Neural progenitor cell (in vitro differentiated cells): ENCODE measurements around the gene TMEM63C. TPM values are rescaled to one million over a fixed set of nuclear protein-coding genes. Genes with fewer than 3 reads are reported as not detected.

Source experiments
- DNase-seq: peaks from one replicate; pipeline ENCODE4 v3.0.0-alpha.2; 2016; ENCODE audit warnings: low spot score
- H2AFZ ChIP-seq: fragments of 200-600 bp; sonication (generic); replicated peaks from 2 replicates; pipeline ENCODE4 v1.6.1; 2016; ENCODE audit warnings: antibody characterized with exemption
- H3F3A ChIP-seq: fragments of 200-600 bp; sonication (generic); 2 replicates; pipeline ENCODE4 v1.6.1; 2016; ENCODE audit warnings: antibody characterized with exemption, low read depth
- H3K27ac ChIP-seq: fragments of 200-600 bp; sonication (generic); 2 replicates; pipeline ENCODE4 v1.5.1; 2016; ENCODE audit warnings: mild to moderate bottlenecking
- H3K27me3 ChIP-seq: fragments of 200-600 bp; sonication (generic); 2 replicates; pipeline ENCODE4 v1.6.1; 2016; ENCODE audit warnings: mild to moderate bottlenecking, moderate library complexity
- H3K36me3 ChIP-seq: fragments of 200-600 bp; sonication (generic); 2 replicates; pipeline ENCODE4 v1.5.1; 2016
- H3K4me1 ChIP-seq: fragments of 200-600 bp; sonication (generic); 2 replicates; pipeline ENCODE4 v1.6.1; 2016; ENCODE audit warnings: mixed run types
- H3K4me2 ChIP-seq: fragments of 200-600 bp; sonication (generic); 2 replicates; pipeline ENCODE4 v1.6.1; 2016
- H3K4me3 ChIP-seq: fragments of 200-600 bp; sonication (generic); 2 replicates; pipeline ENCODE4 v1.5.1; 2016
- H3K79me2 ChIP-seq: fragments of 200-600 bp; sonication (generic); 2 replicates; pipeline ENCODE4 v1.6.1; 2016; ENCODE audit warnings: low read depth
- H3K9ac ChIP-seq: fragments of 200-600 bp; sonication (generic); 2 replicates; pipeline ENCODE4 v1.6.1; 2016
- H3K9me3 ChIP-seq: fragments of 200-600 bp; sonication (generic); 2 replicates; pipeline ENCODE4 v1.5.1; 2016; ENCODE audit warnings: low read depth
- H4K20me1 ChIP-seq: fragments of 200-600 bp; sonication (generic); 2 replicates; pipeline ENCODE4 v1.6.1; 2016; ENCODE audit warnings: low read depth
- H3K27ac Mint-ChIP-seq: 3 replicates; pipeline ENCODE4 v1.8.0; 2021; ENCODE audit warnings: mixed read lengths
- H3K27me3 Mint-ChIP-seq: 2 replicates; pipeline ENCODE4 v1.8.0; 2022; ENCODE audit warnings: low read depth, mild to moderate bottlenecking, inconsistent platforms, moderate library complexity, mixed read lengths; ENCODE audit not compliant: insufficient read depth
- H3K36me3 Mint-ChIP-seq: 3 replicates; pipeline ENCODE4 v1.8.0; 2021; ENCODE audit warnings: mixed read lengths
- H3K4me1 Mint-ChIP-seq: 3 replicates; pipeline ENCODE4 v1.8.0; 2021; ENCODE audit warnings: mixed read lengths
- H3K4me3 Mint-ChIP-seq: 3 replicates; pipeline ENCODE4 v1.8.0; 2021; ENCODE audit warnings: mild to moderate bottlenecking, moderate library complexity, mixed read lengths
- H3K9me3 Mint-ChIP-seq: 3 replicates; pipeline ENCODE4 v1.8.0; 2020; ENCODE audit warnings: mixed read lengths
- CTCF ChIP-seq: fragments of 200-600 bp; sonication (generic); IDR thresholded peaks from 2 replicates; pipeline ENCODE4 v1.5.1; 2017; ENCODE audit warnings: antibody characterized with exemption, mild to moderate bottlenecking
- EZH2 ChIP-seq: fragments of 200-600 bp; sonication (generic); IDR thresholded peaks from 2 replicates; pipeline ENCODE4 v1.6.1; 2017; ENCODE audit warnings: antibody characterized with exemption, mild to moderate bottlenecking, moderate library complexity
- EZH2phosphoT487 ChIP-seq: fragments of 200-600 bp; sonication (generic); IDR thresholded peaks from 2 replicates; pipeline ENCODE4 v1.6.1; 2017; ENCODE audit warnings: antibody characterized with exemption
- total RNA-seq: library from RNA; depleted of rRNA; stranded (reverse); fragments of >200 nt; gene quantifications from 2 replicates; pipeline ENCODE4 v1.2.3, GENCODE V29; 2015; ENCODE audit warnings: low replicate concordance

TMEM63C gene
- total RNA-seq, 1 donor from 2014 or later = 1.5 TPM

DNA sequence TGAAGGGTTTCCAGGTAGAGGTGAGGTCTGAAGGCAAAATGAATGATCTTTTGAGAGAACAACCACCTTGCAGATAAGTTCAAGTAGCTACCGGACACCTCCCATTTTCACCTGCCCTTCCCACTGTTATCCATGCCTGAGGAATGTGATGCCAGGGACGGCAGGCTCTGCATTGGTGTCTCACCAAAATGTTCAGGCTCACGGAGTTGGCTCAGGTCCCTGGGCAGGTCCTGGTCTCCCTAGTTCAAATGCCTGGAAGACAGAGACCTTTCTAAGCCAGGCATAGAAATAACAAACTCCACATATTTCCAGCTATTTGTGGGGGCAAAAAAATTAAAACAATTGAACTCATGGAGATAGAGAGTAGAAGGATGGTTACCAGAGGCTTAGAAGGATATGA, 36.0 kb downstream of the TMEM63C start:
- Mint-ChIP-seq H3K27ac (no peak overlapping the region), H3K4me1 (peaks cover 20% of the 10 kb centered on the region), H3K9me3 (no peaks in the 10 kb centered on the region), H3K36me3 (no peaks in the 10 kb centered on the region), H3K27me3 (peaks cover 21% of the 10 kb centered on the region), H3K4me3 (no peak overlapping the region)
- Histone ChIP-seq H2AFZ (no peak overlapping the region), H3K79me2 (no peaks in the 10 kb centered on the region), H3K27me3 (no peaks in the 10 kb centered on the region), H3K4me1 (peaks cover 4% of the 10 kb centered on the region), H3K4me2 (no peak overlapping the region), H3K36me3 (no peaks in the 10 kb centered on the region), H3F3A (peaks cover 5% of the 10 kb centered on the region), H3K9ac (no peak overlapping the region), H3K9me3 (no peaks in the 10 kb centered on the region), H3K27ac (no peak overlapping the region), H3K4me3 (no peak overlapping the region), H4K20me1 (peaks cover 6% of the 10 kb centered on the region)
- DNase-seq = no peak
- TF ChIP-seq EZH2 (no peak), CTCF (no peak), EZH2phosphoT487 (no peak)

- H3F3A ChIP-seq = peaks cover 12% of the 10 kb centered on the region
- no peaks in the 10 kb centered on the region for H3K9me3 ChIP-seq
- H3K27ac ChIP-seq = no peak overlapping the region
- no peaks in the 10 kb centered on the region for H4K20me1 ChIP-seq
- Mint-ChIP-seq H3K27me3 (peaks cover 16% of the 10 kb centered on the region), H3K36me3 (no peaks in the 10 kb centered on the region), H3K9me3 (no peaks in the 10 kb centered on the region), H3K27ac (no peak overlapping the region), H3K4me1 (peaks cover 18% of the 10 kb centered on the region), H3K4me3 (no peak overlapping the region)
- no peaks in the 10 kb centered on the region for H3K27me3 ChIP-seq
- H3K36me3 ChIP-seq = no peaks in the 10 kb centered on the region
- H3K79me2 ChIP-seq = no peaks in the 10 kb centered on the region
- no peak overlapping the region for H3K4me3 ChIP-seq
- H3K9ac ChIP-seq = no peak overlapping the region
- no peak for DNase-seq
- peaks cover 22% of the 10 kb centered on the region for H3K4me1 ChIP-seq
- H2AFZ ChIP-seq = no peak overlapping the region
- no peak overlapping the region for H3K4me2 ChIP-seq
- TF ChIP-seq CTCF = no peak
- no peak for TF ChIP-seq EZH2phosphoT487
- TF ChIP-seq EZH2 = no peak
Measured at GRCh38 chr14:77219591-77219990, 38.0 kb downstream of the TMEM63C start.

DNA sequence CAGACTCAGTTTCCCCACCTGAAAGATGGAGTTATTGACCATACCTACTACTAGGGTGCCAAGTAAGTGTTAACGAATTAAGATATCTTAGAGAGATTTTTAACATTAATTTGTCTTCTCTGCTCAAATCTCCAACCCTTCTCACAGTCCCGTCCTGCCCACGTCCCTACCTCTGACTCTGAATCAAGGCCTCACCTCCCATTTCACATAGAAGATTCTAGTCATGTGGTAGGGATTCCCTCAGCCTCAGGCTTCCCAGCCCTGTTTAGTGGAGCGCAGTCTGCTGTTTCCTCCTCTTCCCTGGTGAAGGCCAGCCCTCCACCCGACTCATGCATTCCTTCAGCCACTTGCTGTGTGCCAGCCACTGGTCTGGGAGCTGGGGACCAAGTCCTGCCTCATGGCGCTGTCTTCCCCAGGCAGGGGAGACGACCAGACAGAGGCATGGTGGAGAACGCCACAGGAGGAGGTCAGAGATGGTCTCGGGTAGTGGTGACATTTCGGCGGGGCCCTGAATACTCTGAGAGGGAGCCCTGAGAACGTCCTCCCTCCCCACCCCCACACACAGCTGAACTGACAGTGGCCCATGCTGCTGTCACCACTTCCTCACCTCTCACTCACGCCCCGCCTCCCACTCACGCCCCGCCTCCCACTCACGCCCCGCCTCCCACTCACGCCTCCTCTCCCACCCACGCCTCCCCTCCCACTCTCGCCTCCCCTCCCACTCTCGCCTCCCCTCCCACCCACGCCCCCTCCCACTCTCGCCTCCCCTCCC, 38.8 kb downstream of the TMEM63C start:
- H3K4me1 ChIP-seq = peaks cover 22% of the 10 kb centered on the region

More for the DNA sequence above, 38.8 kb downstream of the TMEM63C start:
- TF ChIP-seq EZH2phosphoT487 (no peak), EZH2 (no peak), CTCF (no peak)
- no peak overlapping the region for H3K27ac Mint-ChIP-seq
- Histone ChIP-seq H4K20me1 (no peaks in the 10 kb centered on the region), H3K9ac (no peak overlapping the region), H3F3A (peaks cover 12% of the 10 kb centered on the region), H2AFZ (no peak overlapping the region), H3K36me3 (no peaks in the 10 kb centered on the region), H3K79me2 (no peaks in the 10 kb centered on the region), H3K4me2 (no peak overlapping the region), H3K4me3 (no peak overlapping the region), H3K27me3 (no peaks in the 10 kb centered on the region), H3K27ac (no peak overlapping the region), H3K9me3 (no peaks in the 10 kb centered on the region)
- no peak for DNase-seq
- no peaks in the 10 kb centered on the region for H3K36me3 Mint-ChIP-seq
- H3K4me1 Mint-ChIP-seq = peaks cover 18% of the 10 kb centered on the region
- peaks cover 13% of the 10 kb centered on the region for H3K27me3 Mint-ChIP-seq
- peak overlapping the region; percentile 68 for H3K4me3 Mint-ChIP-seq
- no peaks in the 10 kb centered on the region for H3K9me3 Mint-ChIP-seq
